Activated B cell treated with CpG ODN at 0.5 μM for 24 hours (primary cell): ENCODE data around the gene DAG1. TPM values are rescaled to one million over a fixed set of nuclear protein-coding genes. Genes with fewer than 3 reads are reported as not detected.

Source experiments
- ATAC-seq: fragments of 200-7000 bp; cut with Tn5 transposase; one replicate; pipeline ENCODE4 v1.10.0; 2021; ENCODE audit warnings: low read depth, mild to moderate bottlenecking, moderate library complexity
- CTCF ChIA-PET: fragments of 350-600 bp; sonication (Branson Sonifier 250); formaldehyde crosslinking; loops from one replicate; lab custom pipeline; 2021; ENCODE audit warnings: antibody characterized with exemption; lab: Charles Lee
- POLR2A ChIA-PET: fragments of 350-600 bp; sonication (Branson Sonifier 250); formaldehyde crosslinking; loops from one replicate; lab custom pipeline; 2021; ENCODE audit warnings: antibody characterized with exemption; lab: Charles Lee
- DNase-seq: peaks from one replicate; pipeline ENCODE4 v3.0.0; 2022
- H3K27ac Mint-ChIP-seq: one replicate; pipeline ENCODE4 v1.8.0; 2020; ENCODE audit warnings: mixed read lengths
- H3K27me3 Mint-ChIP-seq: one replicate; pipeline ENCODE4 v1.8.0; 2021; ENCODE audit warnings: mixed read lengths
- H3K36me3 Mint-ChIP-seq: one replicate; pipeline ENCODE4 v1.8.0; 2021; ENCODE audit warnings: low read depth, mixed read lengths
- H3K4me1 Mint-ChIP-seq: one replicate; pipeline ENCODE4 v1.8.0; 2021; ENCODE audit warnings: mixed read lengths
- H3K4me3 Mint-ChIP-seq: one replicate; pipeline ENCODE4 v1.8.0; 2020; ENCODE audit warnings: mild to moderate bottlenecking, mixed read lengths
- H3K9me3 Mint-ChIP-seq: one replicate; pipeline ENCODE4 v1.8.0; 2020; ENCODE audit warnings: mixed read lengths
- CTCF ChIP-seq: fragments of 200-600 bp; IDR thresholded peaks from one replicate; pipeline ENCODE4 v1.8.0; 2022; ENCODE audit warnings: antibody characterized with exemption, mild to moderate bottlenecking
- intact Hi-C: fragments of 100-400 bp; cut with micrococcal nuclease; formaldehyde crosslinking; loops from one replicate; pipeline ENCODE4 v1.15.1; 2024
- total RNA-seq: library from RNA; stranded (reverse); gene quantifications from 2 replicates; pipeline ENCODE4 v1.2.3, GENCODE V29; 2022

Gene DAG1
- total RNA-seq, 1 donor from 2014 or later: 19.7 TPM

- POLR2A ChIA-PET: no interaction called here
- no peak for TF ChIP-seq CTCF
- DNase-seq: no peak
- Mint-ChIP-seq H3K4me1 (peaks cover 12% of the 10 kb centered on the region), H3K4me3 (no peak overlapping the region), H3K9me3 (no peaks in the 10 kb centered on the region), H3K36me3 (no peaks in the 10 kb centered on the region), H3K27me3 (peaks cover 49% of the 10 kb centered on the region), H3K27ac (no peak overlapping the region)
- intact Hi-C loops: no loop called here
- CTCF ChIA-PET: interaction anchor here (1.6 to 4.3 kb wide), 2 partner anchors 17 kb away, joined by 4 to 21 read pairs; no protein-coding TSS in a partner anchor
- ATAC-seq: no peak
Observed at GRCh38 chr3:49556500-49557275, 86.6 kb downstream of the DAG1 start.

DNA sequence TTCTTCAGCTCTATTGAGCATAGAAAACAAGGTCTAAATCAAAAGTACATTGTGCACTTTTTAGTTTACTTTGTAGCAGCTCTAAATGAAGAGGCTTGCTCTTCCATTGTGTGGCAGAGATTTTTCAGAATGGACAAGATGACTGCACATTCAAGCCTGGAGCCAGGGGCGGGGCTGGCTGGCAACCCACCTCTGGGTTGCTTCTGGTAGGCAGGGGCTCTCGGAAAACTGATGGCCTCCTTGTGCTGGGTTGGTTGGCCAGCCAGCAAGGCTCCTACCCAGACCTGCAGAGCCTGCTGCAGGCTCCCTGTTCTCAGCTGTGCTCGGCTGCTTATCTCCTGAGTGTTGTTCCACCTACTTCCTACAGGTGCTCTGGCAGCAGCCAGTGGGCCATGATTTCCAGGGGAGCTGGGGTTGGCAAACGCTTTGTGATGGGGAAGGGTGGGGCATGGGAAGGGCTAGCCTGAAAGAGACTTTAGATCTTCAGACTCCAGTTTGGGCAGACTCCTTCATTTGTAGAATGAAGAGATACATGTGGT, 93.0 kb downstream of the DAG1 start:
- POLR2A ChIA-PET: no interaction called here
- peaks cover 23% of the 10 kb centered on the region for H3K27me3 Mint-ChIP-seq
- CTCF ChIA-PET: no interaction called here
- no peak overlapping the region for H3K27ac Mint-ChIP-seq
- H3K4me1 Mint-ChIP-seq: no peaks in the 10 kb centered on the region
- intact Hi-C loops: no loop called here
- TF ChIP-seq CTCF: no peak
- no peaks in the 10 kb centered on the region for H3K9me3 Mint-ChIP-seq
- no peak overlapping the region for H3K4me3 Mint-ChIP-seq
- ATAC-seq: no peak
- H3K36me3 Mint-ChIP-seq: no peaks in the 10 kb centered on the region
- DNase-seq: no peak

- ATAC-seq: no peak
- ChIA-PET CTCF (interaction anchor here (1.5 kb wide), 1 partner anchor 24 kb away, joined by 3 read pairs; no protein-coding TSS in a partner anchor), POLR2A (no interaction called here)
- Mint-ChIP-seq H3K27ac (no peak overlapping the region), H3K27me3 (peaks cover 20% of the 10 kb centered on the region), H3K36me3 (no peaks in the 10 kb centered on the region), H3K9me3 (no peaks in the 10 kb centered on the region), H3K4me3 (no peak overlapping the region), H3K4me1 (no peaks in the 10 kb centered on the region)
- no peak for DNase-seq
- TF ChIP-seq CTCF: no peak
- intact Hi-C loops: no loop called here
Observed at GRCh38 chr3:49563766-49564165, 93.7 kb downstream of the DAG1 start.

GRCh38 chr3:49566312-49566711, 96.2 kb downstream of the DAG1 start:
- no peak overlapping the region for H3K27ac Mint-ChIP-seq
- ChIA-PET CTCF (no interaction called here), POLR2A (no interaction called here)
- no peak overlapping the region for H3K4me3 Mint-ChIP-seq
- H3K27me3 Mint-ChIP-seq: peaks cover 4% of the 10 kb centered on the region
- intact Hi-C loops: no loop called here
- H3K9me3 Mint-ChIP-seq: no peaks in the 10 kb centered on the region
- no peak for ATAC-seq
- no peak for TF ChIP-seq CTCF
- no peaks in the 10 kb centered on the region for H3K36me3 Mint-ChIP-seq
- no peaks in the 10 kb centered on the region for H3K4me1 Mint-ChIP-seq
- no peak for DNase-seq

DNA sequence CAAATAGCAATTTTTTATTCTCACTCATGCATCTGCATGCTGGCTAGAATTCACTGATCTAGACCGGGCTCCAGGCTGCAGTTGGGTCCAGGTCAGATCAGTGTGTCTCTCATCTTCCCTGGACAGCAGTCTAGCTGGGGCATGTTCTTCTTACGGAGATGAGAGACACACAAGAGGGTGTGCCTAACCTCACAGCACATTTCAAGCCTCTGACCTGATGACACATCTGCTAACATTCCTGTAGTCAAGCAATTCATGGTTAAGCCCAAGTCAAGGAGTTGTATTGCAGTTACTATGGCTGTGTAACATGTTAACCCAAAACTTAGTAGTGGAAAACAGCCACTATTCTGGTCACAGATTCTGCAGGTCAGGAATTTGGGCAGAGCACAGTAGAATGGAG, 97.3 kb downstream of the DAG1 start:
- H3K4me3 Mint-ChIP-seq: no peak overlapping the region
- H3K27me3 Mint-ChIP-seq: peaks cover 4% of the 10 kb centered on the region
- CTCF ChIA-PET: no interaction called here
- DNase-seq (no peak), ATAC-seq (no peak)
- TF ChIP-seq CTCF: no peak
- intact Hi-C loops: no loop called here
- no peak overlapping the region for H3K27ac Mint-ChIP-seq
- H3K9me3 Mint-ChIP-seq: no peaks in the 10 kb centered on the region
- POLR2A ChIA-PET: no interaction called here
- H3K4me1 Mint-ChIP-seq: no peaks in the 10 kb centered on the region
- H3K36me3 Mint-ChIP-seq: no peaks in the 10 kb centered on the region
